DOHH2 (cell line): Measurements from ENCODE around the gene KCNQ1OT1.

ENCODE experiments used
- H3F3A ChIP-seq: fragments of 200-600 bp; sonication (generic), shearing (Covaris generic); 2 replicates; pipeline ENCODE4 v1.6.0; 2016; ENCODE audit warnings: antibody characterized with exemption, mild to moderate bottlenecking; ENCODE audit not compliant: control insufficient read depth, insufficient read depth
- H3K27ac ChIP-seq: fragments of 200-600 bp; sonication (generic); 2 replicates; pipeline ENCODE4 v1.5.1; 2014; ENCODE audit warnings: low read depth, mild to moderate bottlenecking, low read length, moderate library complexity
- H3K27me3 ChIP-seq: fragments of 200-600 bp; sonication (generic); 2 replicates; pipeline ENCODE4 v1.6.1; 2014; ENCODE audit warnings: mild to moderate bottlenecking, low read length, mixed read lengths; ENCODE audit not compliant: control insufficient read depth
- H3K36me3 ChIP-seq: fragments of 200-600 bp; sonication (generic); 2 replicates; pipeline ENCODE4 v1.6.1; 2014; ENCODE audit warnings: mild to moderate bottlenecking, low read length, moderate library complexity, mixed read lengths; ENCODE audit not compliant: control insufficient read depth
- H3K4me1 ChIP-seq: fragments of 200-600 bp; sonication (generic); 2 replicates; pipeline ENCODE4 v1.6.1; 2014; ENCODE audit warnings: mild to moderate bottlenecking, low read length, mixed read lengths; ENCODE audit not compliant: control insufficient read depth
- H3K4me2 ChIP-seq: fragments of 200-600 bp; sonication (generic); 2 replicates; pipeline ENCODE4 v1.6.0; 2014; ENCODE audit warnings: mild to moderate bottlenecking, low read length, moderate library complexity
- H3K4me3 ChIP-seq: fragments of 200-600 bp; sonication (generic); 2 replicates; pipeline ENCODE4 v1.5.1; 2014; ENCODE audit warnings: mild to moderate bottlenecking, low read length, mixed read lengths
- H3K79me2 ChIP-seq: fragments of 200-600 bp; sonication (generic); 2 replicates; pipeline ENCODE4 v1.6.1; 2014; ENCODE audit warnings: mild to moderate bottlenecking, low read length, mixed read lengths; ENCODE audit not compliant: control insufficient read depth
- H3K9me2 ChIP-seq: fragments of 200-600 bp; sonication (generic); replicated peaks from 2 replicates; pipeline ENCODE4 v1.6.1; 2014; ENCODE audit warnings: mild to moderate bottlenecking, low read length, mixed read lengths; ENCODE audit not compliant: control insufficient read depth
- H3K9me3 ChIP-seq: fragments of 200-600 bp; sonication (generic); 2 replicates; pipeline ENCODE4 v1.6.1; 2014; ENCODE audit warnings: antibody characterized with exemption, low read length, mixed read lengths; ENCODE audit not compliant: control insufficient read depth, insufficient read depth
- H4K20me1 ChIP-seq: fragments of 200-600 bp; sonication (generic); 2 replicates; pipeline ENCODE4 v1.6.0; 2014; ENCODE audit warnings: low read depth, mild to moderate bottlenecking, antibody characterized with exemption, low read length, moderate library complexity; ENCODE audit not compliant: control insufficient read depth, insufficient read depth
- CTCF ChIP-seq: fragments of 200-600 bp; sonication (generic); IDR thresholded peaks from one replicate; pipeline ENCODE4 v1.5.1; 2014; ENCODE audit warnings: antibody characterized with exemption, mild to moderate bottlenecking, low read depth, low read length; ENCODE audit not compliant: poor library complexity, severe bottlenecking
- EZH2phosphoT487 ChIP-seq: fragments of 200-600 bp; sonication (generic); IDR thresholded peaks from 2 replicates; pipeline ENCODE4 v1.6.1; 2017; ENCODE audit warnings: borderline replicate concordance, mild to moderate bottlenecking, antibody characterized with exemption, low read length, moderate library complexity, mixed read lengths

Gene KCNQ1OT1

GRCh38 chr11:2583605-2583958 is 116.2 kb downstream of the KCNQ1OT1 start:
- no peaks in the 10 kb centered on the region for H3K27me3 ChIP-seq
- no peaks in the 10 kb centered on the region for H4K20me1 ChIP-seq
- H3K4me3 ChIP-seq: no peak overlapping the region
- H3K9me2 ChIP-seq: no peaks in the 10 kb centered on the region
- H3K36me3 ChIP-seq: no peaks in the 10 kb centered on the region
- H3K27ac ChIP-seq: no peak overlapping the region
- no peaks in the 10 kb centered on the region for H3K9me3 ChIP-seq
- H3K4me2 ChIP-seq: no peak overlapping the region
- TF ChIP-seq CTCF: no peak
- no peak for TF ChIP-seq EZH2phosphoT487
- H3F3A ChIP-seq: no peaks in the 10 kb centered on the region
- no peaks in the 10 kb centered on the region for H3K79me2 ChIP-seq
- no peaks in the 10 kb centered on the region for H3K4me1 ChIP-seq

GRCh38 chr11:2582946-2583604 is 116.7 kb downstream of the KCNQ1OT1 start:
- no peaks in the 10 kb centered on the region for H4K20me1 ChIP-seq
- no peaks in the 10 kb centered on the region for H3K36me3 ChIP-seq
- H3K9me2 ChIP-seq: no peaks in the 10 kb centered on the region
- no peaks in the 10 kb centered on the region for H3K27me3 ChIP-seq
- TF ChIP-seq CTCF (no peak), EZH2phosphoT487 (no peak)
- no peak overlapping the region for H3K4me2 ChIP-seq
- no peak overlapping the region for H3K27ac ChIP-seq
- no peaks in the 10 kb centered on the region for H3K79me2 ChIP-seq
- no peaks in the 10 kb centered on the region for H3K9me3 ChIP-seq
- no peaks in the 10 kb centered on the region for H3F3A ChIP-seq
- H3K4me1 ChIP-seq: no peaks in the 10 kb centered on the region
- no peak overlapping the region for H3K4me3 ChIP-seq

GRCh38 chr11:2582351-2582945 is 117.3 kb downstream of the KCNQ1OT1 start:
- TF ChIP-seq EZH2phosphoT487: no peak
- no peak for TF ChIP-seq CTCF
- no peaks in the 10 kb centered on the region for H3K9me3 ChIP-seq
- H3K4me3 ChIP-seq: no peak overlapping the region

More at GRCh38 chr11:2582351-2582945, 117.3 kb downstream of the KCNQ1OT1 start:
- Histone ChIP-seq H3F3A (no peaks in the 10 kb centered on the region), H3K4me1 (no peaks in the 10 kb centered on the region), H3K4me2 (no peak overlapping the region), H3K27ac (no peak overlapping the region), H3K36me3 (no peaks in the 10 kb centered on the region), H3K9me2 (no peaks in the 10 kb centered on the region), H3K79me2 (no peaks in the 10 kb centered on the region), H3K27me3 (no peaks in the 10 kb centered on the region), H4K20me1 (no peaks in the 10 kb centered on the region)
